Neural progenitor cell (in vitro differentiated cells): ENCODE measurements around the gene FBRSL1. TPM values are rescaled to one million over a fixed set of nuclear protein-coding genes. Genes with fewer than 3 reads are reported as not detected.

Experiments used
- DNase-seq: peaks from one replicate; pipeline ENCODE4 v3.0.0-alpha.2; 2016; ENCODE audit warnings: low spot score
- H2AFZ ChIP-seq: fragments of 200-600 bp; sonication (generic); replicated peaks from 2 replicates; pipeline ENCODE4 v1.6.1; 2016; ENCODE audit warnings: antibody characterized with exemption
- H3F3A ChIP-seq: fragments of 200-600 bp; sonication (generic); 2 replicates; pipeline ENCODE4 v1.6.1; 2016; ENCODE audit warnings: antibody characterized with exemption, low read depth
- H3K27ac ChIP-seq: fragments of 200-600 bp; sonication (generic); 2 replicates; pipeline ENCODE4 v1.5.1; 2016; ENCODE audit warnings: mild to moderate bottlenecking
- H3K27me3 ChIP-seq: fragments of 200-600 bp; sonication (generic); 2 replicates; pipeline ENCODE4 v1.6.1; 2016; ENCODE audit warnings: mild to moderate bottlenecking, moderate library complexity
- H3K36me3 ChIP-seq: fragments of 200-600 bp; sonication (generic); 2 replicates; pipeline ENCODE4 v1.5.1; 2016
- H3K4me1 ChIP-seq: fragments of 200-600 bp; sonication (generic); 2 replicates; pipeline ENCODE4 v1.6.1; 2016; ENCODE audit warnings: mixed run types
- H3K4me2 ChIP-seq: fragments of 200-600 bp; sonication (generic); 2 replicates; pipeline ENCODE4 v1.6.1; 2016
- H3K4me3 ChIP-seq: fragments of 200-600 bp; sonication (generic); 2 replicates; pipeline ENCODE4 v1.5.1; 2016
- H3K79me2 ChIP-seq: fragments of 200-600 bp; sonication (generic); 2 replicates; pipeline ENCODE4 v1.6.1; 2016; ENCODE audit warnings: low read depth
- H3K9ac ChIP-seq: fragments of 200-600 bp; sonication (generic); 2 replicates; pipeline ENCODE4 v1.6.1; 2016
- H3K9me3 ChIP-seq: fragments of 200-600 bp; sonication (generic); 2 replicates; pipeline ENCODE4 v1.5.1; 2016; ENCODE audit warnings: low read depth
- H4K20me1 ChIP-seq: fragments of 200-600 bp; sonication (generic); 2 replicates; pipeline ENCODE4 v1.6.1; 2016; ENCODE audit warnings: low read depth
- H3K27ac Mint-ChIP-seq: 3 replicates; pipeline ENCODE4 v1.8.0; 2021; ENCODE audit warnings: mixed read lengths
- H3K27me3 Mint-ChIP-seq: 2 replicates; pipeline ENCODE4 v1.8.0; 2022; ENCODE audit warnings: low read depth, mild to moderate bottlenecking, inconsistent platforms, moderate library complexity, mixed read lengths; ENCODE audit not compliant: insufficient read depth
- H3K36me3 Mint-ChIP-seq: 3 replicates; pipeline ENCODE4 v1.8.0; 2021; ENCODE audit warnings: mixed read lengths
- H3K4me1 Mint-ChIP-seq: 3 replicates; pipeline ENCODE4 v1.8.0; 2021; ENCODE audit warnings: mixed read lengths
- H3K4me3 Mint-ChIP-seq: 3 replicates; pipeline ENCODE4 v1.8.0; 2021; ENCODE audit warnings: mild to moderate bottlenecking, moderate library complexity, mixed read lengths
- H3K9me3 Mint-ChIP-seq: 3 replicates; pipeline ENCODE4 v1.8.0; 2020; ENCODE audit warnings: mixed read lengths
- EZH2 ChIP-seq: fragments of 200-600 bp; sonication (generic); IDR thresholded peaks from 2 replicates; pipeline ENCODE4 v1.6.1; 2017; ENCODE audit warnings: antibody characterized with exemption, mild to moderate bottlenecking, moderate library complexity
- EZH2phosphoT487 ChIP-seq: fragments of 200-600 bp; sonication (generic); IDR thresholded peaks from 2 replicates; pipeline ENCODE4 v1.6.1; 2017; ENCODE audit warnings: antibody characterized with exemption
- total RNA-seq: library from RNA; depleted of rRNA; stranded (reverse); fragments of >200 nt; gene quantifications from 2 replicates; pipeline ENCODE4 v1.2.3, GENCODE V29; 2015; ENCODE audit warnings: low replicate concordance
- TF ChIP-seq, protein P1 (sequence below): fragments of 200-600 bp; sonication (generic); IDR thresholded peaks from 2 replicates; pipeline ENCODE4 v1.5.1; 2017; ENCODE audit warnings: antibody characterized with exemption, mild to moderate bottlenecking

The FBRSL1 gene
- total RNA-seq, 1 donor from 2014 or later = 7.4 TPM

DNA sequence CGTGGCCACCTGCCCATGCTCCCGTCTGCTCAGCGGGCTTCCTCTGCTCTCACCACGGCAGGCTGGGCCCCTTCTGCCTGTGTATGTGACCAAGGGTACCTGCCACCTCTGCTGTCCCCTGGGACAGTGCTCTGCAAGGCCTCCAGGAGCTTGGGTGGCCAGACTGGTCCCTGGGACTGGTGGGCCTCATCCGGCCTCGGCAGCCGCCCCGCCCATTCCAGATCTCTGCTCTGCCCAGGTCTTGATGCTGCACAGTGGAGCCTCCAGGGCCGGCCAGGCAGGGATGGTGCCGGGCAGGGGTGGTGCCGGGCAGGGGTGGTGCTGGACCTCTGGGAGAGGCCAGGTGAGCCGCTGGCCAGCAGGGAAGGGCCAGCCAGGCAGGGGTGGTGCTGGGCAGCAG lies 9.0 kb downstream of the FBRSL1 start:
- Mint-ChIP-seq H3K9me3 (no peaks in the 10 kb centered on the region), H3K36me3 (no peaks in the 10 kb centered on the region), H3K4me1 (peaks cover 28% of the 10 kb centered on the region), H3K27ac (no peak overlapping the region), H3K4me3 (no peak overlapping the region), H3K27me3 (no peaks in the 10 kb centered on the region)
- Histone ChIP-seq H3F3A (no peaks in the 10 kb centered on the region), H3K36me3 (no peaks in the 10 kb centered on the region), H3K4me1 (peaks cover 18% of the 10 kb centered on the region), H4K20me1 (peaks cover 99% of the 10 kb centered on the region), H3K9ac (no peak overlapping the region), H3K4me3 (no peak overlapping the region), H2AFZ (no peak overlapping the region), H3K9me3 (no peaks in the 10 kb centered on the region), H3K79me2 (peaks cover 77% of the 10 kb centered on the region), H3K27me3 (no peaks in the 10 kb centered on the region), H3K27ac (no peak overlapping the region), H3K4me2 (no peak overlapping the region)
- no peak for DNase-seq
- TF ChIP-seq, protein P1, sequence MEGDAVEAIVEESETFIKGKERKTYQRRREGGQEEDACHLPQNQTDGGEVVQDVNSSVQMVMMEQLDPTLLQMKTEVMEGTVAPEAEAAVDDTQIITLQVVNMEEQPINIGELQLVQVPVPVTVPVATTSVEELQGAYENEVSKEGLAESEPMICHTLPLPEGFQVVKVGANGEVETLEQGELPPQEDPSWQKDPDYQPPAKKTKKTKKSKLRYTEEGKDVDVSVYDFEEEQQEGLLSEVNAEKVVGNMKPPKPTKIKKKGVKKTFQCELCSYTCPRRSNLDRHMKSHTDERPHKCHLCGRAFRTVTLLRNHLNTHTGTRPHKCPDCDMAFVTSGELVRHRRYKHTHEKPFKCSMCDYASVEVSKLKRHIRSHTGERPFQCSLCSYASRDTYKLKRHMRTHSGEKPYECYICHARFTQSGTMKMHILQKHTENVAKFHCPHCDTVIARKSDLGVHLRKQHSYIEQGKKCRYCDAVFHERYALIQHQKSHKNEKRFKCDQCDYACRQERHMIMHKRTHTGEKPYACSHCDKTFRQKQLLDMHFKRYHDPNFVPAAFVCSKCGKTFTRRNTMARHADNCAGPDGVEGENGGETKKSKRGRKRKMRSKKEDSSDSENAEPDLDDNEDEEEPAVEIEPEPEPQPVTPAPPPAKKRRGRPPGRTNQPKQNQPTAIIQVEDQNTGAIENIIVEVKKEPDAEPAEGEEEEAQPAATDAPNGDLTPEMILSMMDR = no peak
- TF ChIP-seq EZH2phosphoT487 = no peak
- TF ChIP-seq EZH2 = no peak

DNA sequence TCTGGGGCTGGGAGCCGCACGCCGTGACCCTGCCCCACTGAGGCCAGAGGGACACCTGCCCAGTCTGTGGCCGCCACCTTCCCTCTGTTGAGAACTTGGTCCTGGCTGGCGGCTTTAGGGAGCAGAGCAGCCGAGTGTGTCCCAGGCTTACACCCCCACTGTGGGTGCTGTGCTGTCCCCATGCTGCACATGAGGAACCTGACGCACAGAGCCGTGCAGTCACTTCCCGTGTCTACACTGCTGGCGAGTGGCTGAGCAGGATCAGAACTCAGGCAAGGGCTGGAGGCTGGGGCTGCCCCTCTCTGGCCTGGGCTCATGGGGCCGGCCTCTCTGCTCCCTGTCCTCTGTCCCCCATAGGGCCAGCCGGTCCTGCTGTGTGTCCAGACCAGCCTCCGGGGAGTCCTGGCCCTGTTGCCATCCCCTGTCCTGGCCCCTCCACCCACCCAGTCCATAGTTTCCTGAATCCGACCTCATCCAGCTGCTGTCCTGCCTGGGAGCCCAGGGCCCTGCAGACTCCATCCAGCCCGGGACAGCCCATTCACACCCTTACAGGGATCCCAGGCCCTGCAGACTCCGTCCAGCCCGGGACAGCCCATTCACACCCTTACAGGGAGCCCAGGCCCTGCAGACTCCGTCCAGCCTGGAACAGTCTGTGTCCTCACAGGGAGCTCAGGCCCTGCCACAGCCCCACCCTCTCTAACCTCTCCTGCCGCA lies 10.3 kb downstream of the FBRSL1 start:
- no peak for DNase-seq
- Histone ChIP-seq H3K9me3 (no peaks in the 10 kb centered on the region), H3K4me2 (no peak overlapping the region), H3K4me1 (peaks cover 18% of the 10 kb centered on the region), H3K36me3 (no peaks in the 10 kb centered on the region), H3K4me3 (no peak overlapping the region), H3K79me2 (peaks cover 64% of the 10 kb centered on the region), H4K20me1 (peaks cover 99% of the 10 kb centered on the region), H3K27ac (no peak overlapping the region), H3F3A (no peaks in the 10 kb centered on the region), H2AFZ (no peak overlapping the region), H3K27me3 (no peaks in the 10 kb centered on the region), H3K9ac (no peak overlapping the region)
- Mint-ChIP-seq H3K27me3 (no peaks in the 10 kb centered on the region), H3K4me3 (no peak overlapping the region), H3K27ac (no peak overlapping the region), H3K9me3 (no peaks in the 10 kb centered on the region), H3K36me3 (no peaks in the 10 kb centered on the region), H3K4me1 (peaks cover 23% of the 10 kb centered on the region)
- TF ChIP-seq EZH2 = no peak
- TF ChIP-seq EZH2phosphoT487 = no peak
- TF ChIP-seq, protein P1 = no peak

DNA sequence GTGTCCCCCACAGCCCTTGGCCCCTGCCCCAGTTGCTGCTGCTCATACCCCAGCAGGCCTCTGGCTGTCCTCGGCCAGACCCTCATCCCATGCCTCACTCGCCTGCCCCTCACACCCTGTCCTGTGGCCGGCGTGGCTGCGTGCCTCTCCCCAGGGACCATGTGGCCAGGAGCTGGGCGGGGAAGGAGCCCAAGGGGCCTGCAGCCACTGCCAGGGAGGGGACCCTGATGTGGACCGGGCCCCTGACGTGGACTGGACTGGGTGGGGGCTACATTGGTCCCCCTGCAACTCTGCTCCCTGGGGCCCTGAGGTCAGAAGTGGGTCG lies 10.9 kb downstream of the FBRSL1 start:
- Mint-ChIP-seq H3K4me1 (peaks cover 27% of the 10 kb centered on the region), H3K27ac (no peak overlapping the region), H3K36me3 (no peaks in the 10 kb centered on the region), H3K4me3 (no peak overlapping the region), H3K9me3 (no peaks in the 10 kb centered on the region), H3K27me3 (no peaks in the 10 kb centered on the region)
- Histone ChIP-seq H3K4me1 (peaks cover 18% of the 10 kb centered on the region), H3F3A (no peaks in the 10 kb centered on the region), H3K4me2 (no peak overlapping the region), H4K20me1 (peaks cover 99% of the 10 kb centered on the region), H3K27me3 (no peaks in the 10 kb centered on the region), H3K4me3 (no peak overlapping the region), H3K27ac (no peak overlapping the region), H3K36me3 (no peaks in the 10 kb centered on the region), H3K9ac (no peak overlapping the region), H3K79me2 (peaks cover 59% of the 10 kb centered on the region), H2AFZ (no peak overlapping the region), H3K9me3 (no peaks in the 10 kb centered on the region)
- TF ChIP-seq EZH2phosphoT487 = no peak
- TF ChIP-seq, protein P1 = no peak
- TF ChIP-seq EZH2 = no peak
- no peak for DNase-seq
